GM08714 (cell line): ENCODE results near the gene FBXO9.

Experiments
- H3K4me3 ChIP-seq: fragments of 200-500 bp; sonication (Bioruptor generic); 2 replicates; pipeline ENCODE4 v1.5.1; 2014; ENCODE audit warnings: mild to moderate bottlenecking, low read length, inconsistent platforms
- ZNF274 ChIP-seq: IDR thresholded peaks from 2 replicates; pipeline ENCODE4 v1.6.1; 2012; ENCODE audit warnings: mild to moderate bottlenecking, low read depth, low read length

FBXO9 gene

GRCh38 chr6:53124131-53124800 lies 59.1 kb downstream of the FBXO9 start:
- TF ChIP-seq ZNF274 = no peak
- H3K4me3 ChIP-seq = no peak overlapping the region

GRCh38 chr6:53125276-53125675 lies 60.1 kb downstream of the FBXO9 start:
- H3K4me3 ChIP-seq = no peak overlapping the region
- no peak for TF ChIP-seq ZNF274

GRCh38 chr6:53128842-53129241 lies 63.6 kb downstream of the FBXO9 start:
- H3K4me3 ChIP-seq = no peak overlapping the region
- no peak for TF ChIP-seq ZNF274

- TF ChIP-seq ZNF274 = no peak
- H3K4me3 ChIP-seq = no peak overlapping the region
These were observed 65.5 kb downstream of the FBXO9 start for GRCh38 chr6:53130569-53131290.

- no peak overlapping the region for H3K4me3 ChIP-seq
- no peak for TF ChIP-seq ZNF274
These were observed 68.8 kb downstream of the FBXO9 start for GRCh38 chr6:53133961-53134360.

GRCh38 chr6:53134601-53135235 lies 69.5 kb downstream of the FBXO9 start:
- no peak overlapping the region for H3K4me3 ChIP-seq
- no peak for TF ChIP-seq ZNF274

- TF ChIP-seq ZNF274 = no peak
- no peak overlapping the region for H3K4me3 ChIP-seq
These were observed 70.9 kb downstream of the FBXO9 start for GRCh38 chr6:53136000-53136609.

GRCh38 chr6:53139841-53140413 lies 74.7 kb downstream of the FBXO9 start:
- no peak overlapping the region for H3K4me3 ChIP-seq
- no peak for TF ChIP-seq ZNF274

- TF ChIP-seq ZNF274 = no peak
- H3K4me3 ChIP-seq = no peak overlapping the region
These were observed 77.6 kb downstream of the FBXO9 start for GRCh38 chr6:53142810-53143209.

- H3K4me3 ChIP-seq = no peak overlapping the region
- TF ChIP-seq ZNF274 = no peak
These were observed 78.5 kb downstream of the FBXO9 start for GRCh38 chr6:53143710-53144109.

- no peak for TF ChIP-seq ZNF274
- no peak overlapping the region for H3K4me3 ChIP-seq
These were observed 79.6 kb downstream of the FBXO9 start for GRCh38 chr6:53144802-53145201.

- no peak for TF ChIP-seq ZNF274
- no peak within 1 kb of the TSS for H3K4me3 ChIP-seq
These were observed 83.5 kb downstream of the FBXO9 start, which contains the start of gene GCM1 for GRCh38 chr6:53148684-53149083. Gene GCM1 (minus strand): TSS chr6:53148841. CDS start chr6:53145632, 3,209 bp downstream.
